Activated naive CD4-positive, alpha-beta T cell treated with anti-CD3 and anti-CD28 coated beads for 36 hours (primary cell): ENCODE data around the gene SNRPB. TPM values are rescaled to one million over a fixed set of nuclear protein-coding genes. Genes with fewer than 3 reads are reported as not detected.
A peak's percentile ranks its signal among the peaks of the same experiment; 100 is the strongest.

Experiments used
- CTCF ChIA-PET: fragments of 350-600 bp; sonication (Branson Sonifier 250); formaldehyde crosslinking; loops from one replicate; lab custom pipeline; 2021; ENCODE audit warnings: antibody characterized with exemption; lab: Charles Lee
- DNase-seq: peaks from one replicate; pipeline ENCODE4 v3.0.0-alpha.2; 2020
- H3K27ac Mint-ChIP-seq: one replicate; pipeline ENCODE4 v1.8.0; 2021; ENCODE audit warnings: mild to moderate bottlenecking, mixed read lengths
- H3K27me3 Mint-ChIP-seq: one replicate; pipeline ENCODE4 v1.8.0; 2021; ENCODE audit warnings: low read depth, mixed read lengths
- H3K36me3 Mint-ChIP-seq: one replicate; pipeline ENCODE4 v1.8.0; 2021; ENCODE audit warnings: low read depth, mixed read lengths
- H3K4me1 Mint-ChIP-seq: one replicate; pipeline ENCODE4 v1.8.0; 2021; ENCODE audit warnings: low read depth, mixed read lengths
- H3K4me3 Mint-ChIP-seq: one replicate; pipeline ENCODE4 v1.8.0; 2021; ENCODE audit warnings: mild to moderate bottlenecking, moderate library complexity, mixed read lengths
- H3K9me3 Mint-ChIP-seq: one replicate; pipeline ENCODE4 v1.8.0; 2021; ENCODE audit warnings: mixed read lengths
- intact Hi-C: fragments of 100-400 bp; cut with micrococcal nuclease; formaldehyde crosslinking; loops from one replicate; pipeline ENCODE4 v1.15.1; 2023
- total RNA-seq, 2 experiments: library from RNA; stranded (reverse); gene quantifications; one replicate each; pipeline ENCODE4 v1.2.3, GENCODE V29; 2021

The SNRPB gene
- total RNA-seq, 2 experiments from 2014 or later = 422 to 431 TPM

GRCh38 chr20:2469991-2470422 lies 582 bp downstream of the SNRPB start:
- peak overlapping the region; percentile 100 for H3K27ac Mint-ChIP-seq
- intact Hi-C loops = loop anchor here (1.0 to 5.0 kb wide), 8 partner anchors 15 to 368 kb away; partner anchors contain the start of genes IDH3B, NOP56 and ZNF343
- H3K9me3 Mint-ChIP-seq = no peaks in the 10 kb centered on the region
- peaks cover 50% of the 10 kb centered on the region for H3K36me3 Mint-ChIP-seq
- H3K27me3 Mint-ChIP-seq = no peaks in the 10 kb centered on the region
- peak overlapping the region; percentile 99 for H3K4me3 Mint-ChIP-seq
- peak; percentile 70 for DNase-seq
- CTCF ChIA-PET = interaction anchor here (1.1 to 2.7 kb wide), 5 partner anchors 10 to 54 kb away, joined by 4 to 11 read pairs (median 5); no protein-coding TSS in a partner anchor
- peaks cover 54% of the 10 kb centered on the region for H3K4me1 Mint-ChIP-seq

- H3K36me3 Mint-ChIP-seq = peaks cover 62% of the 10 kb centered on the region
- peak overlapping the region; percentile 100 for H3K27ac Mint-ChIP-seq
- H3K4me3 Mint-ChIP-seq = peak overlapping the region; percentile 99
- intact Hi-C loops = no loop called here
- no peaks in the 10 kb centered on the region for H3K27me3 Mint-ChIP-seq
- peaks cover 59% of the 10 kb centered on the region for H3K4me1 Mint-ChIP-seq
- DNase-seq = no peak
- no peaks in the 10 kb centered on the region for H3K9me3 Mint-ChIP-seq
- CTCF ChIA-PET = interaction anchor here (0.9 to 3.0 kb wide), 6 partner anchors 9 to 53 kb away, joined by 3 to 16 read pairs (median 6); no protein-coding TSS in a partner anchor
Observed at GRCh38 chr20:2468581-2469407, 1.8 kb downstream of the SNRPB start.

GRCh38 chr20:2467412-2467811 lies 3.2 kb downstream of the SNRPB start:
- intact Hi-C loops = no loop called here
- Mint-ChIP-seq H3K9me3 (no peaks in the 10 kb centered on the region), H3K36me3 (peaks cover 74% of the 10 kb centered on the region), H3K27me3 (no peaks in the 10 kb centered on the region), H3K4me3 (peak overlapping the region; percentile 10), H3K27ac (peak overlapping the region; percentile 100), H3K4me1 (peaks cover 65% of the 10 kb centered on the region)
- CTCF ChIA-PET = interaction anchor here (1.1 to 3.0 kb wide), 5 partner anchors 11 to 117 kb away, joined by 4 to 16 read pairs (median 5); no protein-coding TSS in a partner anchor
- no peak for DNase-seq

- no peak for DNase-seq
- H3K36me3 Mint-ChIP-seq = peaks cover 91% of the 10 kb centered on the region
- CTCF ChIA-PET = no interaction called here
- H3K4me3 Mint-ChIP-seq = no peak overlapping the region
- H3K9me3 Mint-ChIP-seq = no peaks in the 10 kb centered on the region
- peaks cover 50% of the 10 kb centered on the region for H3K4me1 Mint-ChIP-seq
- no peak overlapping the region for H3K27ac Mint-ChIP-seq
- intact Hi-C loops = no loop called here
- no peaks in the 10 kb centered on the region for H3K27me3 Mint-ChIP-seq
Observed at GRCh38 chr20:2465100-2465499, 5.5 kb downstream of the SNRPB start.

- no peak for DNase-seq
- Mint-ChIP-seq H3K36me3 (peaks cover 91% of the 10 kb centered on the region), H3K4me1 (peaks cover 42% of the 10 kb centered on the region), H3K27me3 (no peaks in the 10 kb centered on the region), H3K9me3 (no peaks in the 10 kb centered on the region), H3K27ac (peak overlapping the region; percentile 1), H3K4me3 (no peak overlapping the region)
- intact Hi-C loops = no loop called here
- CTCF ChIA-PET = interaction anchor here (0.5 to 1.5 kb wide), 3 partner anchors 11 to 58 kb away, joined by 3 to 4 read pairs (median 3); no protein-coding TSS in a partner anchor
Observed at GRCh38 chr20:2463616-2464365, 6.8 kb downstream of the SNRPB start.

- Mint-ChIP-seq H3K9me3 (no peaks in the 10 kb centered on the region), H3K4me1 (peaks cover 36% of the 10 kb centered on the region), H3K27ac (no peak overlapping the region), H3K36me3 (peaks cover 79% of the 10 kb centered on the region), H3K4me3 (no peak overlapping the region), H3K27me3 (no peaks in the 10 kb centered on the region)
- CTCF ChIA-PET = interaction anchor here (1.0 to 1.2 kb wide), 2 partner anchors 9 to 362 kb away, joined by 3 to 4 read pairs; no protein-coding TSS in a partner anchor
- intact Hi-C loops = no loop called here
- DNase-seq = no peak
Observed at GRCh38 chr20:2462484-2462883, 8.1 kb downstream of the SNRPB start.

GRCh38 chr20:2460752-2461424 lies 9.7 kb downstream of the SNRPB start:
- no peaks in the 10 kb centered on the region for H3K27me3 Mint-ChIP-seq
- H3K4me3 Mint-ChIP-seq = no peak overlapping the region
- peaks cover 68% of the 10 kb centered on the region for H3K36me3 Mint-ChIP-seq
- intact Hi-C loops = no loop called here
- no peaks in the 10 kb centered on the region for H3K9me3 Mint-ChIP-seq
- H3K4me1 Mint-ChIP-seq = peaks cover 38% of the 10 kb centered on the region
- DNase-seq = no peak
- no peak overlapping the region for H3K27ac Mint-ChIP-seq
- CTCF ChIA-PET = interaction anchor here (1.0 to 2.2 kb wide), 3 partner anchors 9 to 59 kb away, joined by 3 to 7 read pairs (median 4); partner anchors contain the start of gene SNRPB

GRCh38 chr20:2459981-2460751 lies 10.4 kb downstream of the SNRPB start:
- Mint-ChIP-seq H3K27ac (peak overlapping the region; percentile 6), H3K27me3 (no peaks in the 10 kb centered on the region), H3K4me1 (peaks cover 40% of the 10 kb centered on the region), H3K4me3 (no peak overlapping the region), H3K36me3 (peaks cover 62% of the 10 kb centered on the region), H3K9me3 (no peaks in the 10 kb centered on the region)
- no peak for DNase-seq
- intact Hi-C loops = no loop called here
- CTCF ChIA-PET = interaction anchor here (1.3 to 2.2 kb wide), 3 partner anchors 10 to 73 kb away, joined by 3 to 7 read pairs (median 4); partner anchors contain the start of gene SNRPB

GRCh38 chr20:2458919-2459499 lies 11.6 kb downstream of the SNRPB start:
- H3K27ac Mint-ChIP-seq = no peak overlapping the region
- intact Hi-C loops = no loop called here
- peaks cover 36% of the 10 kb centered on the region for H3K4me1 Mint-ChIP-seq
- DNase-seq = no peak
- no peaks in the 10 kb centered on the region for H3K27me3 Mint-ChIP-seq
- H3K9me3 Mint-ChIP-seq = no peaks in the 10 kb centered on the region
- CTCF ChIA-PET = interaction anchor here (1.5 to 2.2 kb wide), 2 partner anchors 11 to 72 kb away, joined by 3 to 7 read pairs; partner anchors contain the start of gene SNRPB
- no peak overlapping the region for H3K4me3 Mint-ChIP-seq
- H3K36me3 Mint-ChIP-seq = peaks cover 51% of the 10 kb centered on the region

- Mint-ChIP-seq H3K36me3 (peaks cover 20% of the 10 kb centered on the region), H3K4me1 (peaks cover 32% of the 10 kb centered on the region), H3K9me3 (no peaks in the 10 kb centered on the region), H3K4me3 (no peak overlapping the region), H3K27me3 (no peaks in the 10 kb centered on the region), H3K27ac (no peak overlapping the region)
- intact Hi-C loops = loop anchor here (2.0 kb wide), 1 partner anchor 15 kb away; the partner anchor contains the start of gene SNRPB
- CTCF ChIA-PET = interaction anchor here (0.5 to 2.0 kb wide), 12 partner anchors 12 to 399 kb away, joined by 3 to 11 read pairs (median 4); no protein-coding TSS in a partner anchor
- DNase-seq = no peak
Observed at GRCh38 chr20:2455771-2456497, 14.7 kb downstream of the SNRPB start.
